Measurements from ENCODE around the gene ILKAP. TPM values are rescaled to one million over a fixed set of nuclear protein-coding genes. Genes with fewer than 3 reads are reported as not detected.
A peak's percentile ranks its signal among the peaks of the same experiment; 100 is the strongest.

Gene ILKAP
- polyA plus RNA-seq, 1 donor from 2014 or later: 78.5 TPM

- Histone ChIP-seq H3K27me3 (ENCODE audit: insufficient read depth, low read depth, low read length) (peaks cover 6% of the 10 kb centered on the region), H3F3A (ENCODE audit: insufficient read depth, low read length, poor library complexity, severe bottlenecking) (no peaks in the 10 kb centered on the region), H3K9me2 (ENCODE audit: insufficient read depth, low read length) (no peaks in the 10 kb centered on the region), H4K20me1 (ENCODE audit: insufficient read depth) (no peaks in the 10 kb centered on the region), H3K9ac (ENCODE audit: low read length) (peak overlapping the region; percentile 50), H3K36me3 (ENCODE audit: insufficient read depth, low read length) (no peaks in the 10 kb centered on the region), H3K4me2 (ENCODE audit: low read length) (no peak overlapping the region), H3K79me2 (replicated peaks; ENCODE audit: insufficient read depth, low read length) (no peaks in the 10 kb centered on the region), H3K9me3 (ENCODE audit: low read length) (no peaks in the 10 kb centered on the region), H3K27ac (ENCODE audit: low read length) (no peak overlapping the region), H3K4me3 (ENCODE audit: low read length) (peak overlapping the region; percentile 68), H2AFZ (ENCODE audit: low read depth, low read length) (peak overlapping the region; percentile 42)
- TF ChIP-seq EP300 (conservative IDR thresholded peaks at IDR 0.05; ENCODE audit: poor library complexity, severe bottlenecking) (no peak), RAD21 (conservative IDR thresholded peaks at IDR 0.05) (no peak), POLR2AphosphoS5 (IDR thresholded peaks at IDR 0.05) (no peak), REST (IDR thresholded peaks at IDR 0.05; ENCODE audit: borderline replicate concordance) (no peak), MXI1 (conservative IDR thresholded peaks at IDR 0.05; ENCODE audit: poor library complexity, severe bottlenecking) (peak; percentile 62), SMC3 (conservative IDR thresholded peaks at IDR 0.05; ENCODE audit: poor library complexity) (no peak)
- TF ChIP-seq, protein P1, sequence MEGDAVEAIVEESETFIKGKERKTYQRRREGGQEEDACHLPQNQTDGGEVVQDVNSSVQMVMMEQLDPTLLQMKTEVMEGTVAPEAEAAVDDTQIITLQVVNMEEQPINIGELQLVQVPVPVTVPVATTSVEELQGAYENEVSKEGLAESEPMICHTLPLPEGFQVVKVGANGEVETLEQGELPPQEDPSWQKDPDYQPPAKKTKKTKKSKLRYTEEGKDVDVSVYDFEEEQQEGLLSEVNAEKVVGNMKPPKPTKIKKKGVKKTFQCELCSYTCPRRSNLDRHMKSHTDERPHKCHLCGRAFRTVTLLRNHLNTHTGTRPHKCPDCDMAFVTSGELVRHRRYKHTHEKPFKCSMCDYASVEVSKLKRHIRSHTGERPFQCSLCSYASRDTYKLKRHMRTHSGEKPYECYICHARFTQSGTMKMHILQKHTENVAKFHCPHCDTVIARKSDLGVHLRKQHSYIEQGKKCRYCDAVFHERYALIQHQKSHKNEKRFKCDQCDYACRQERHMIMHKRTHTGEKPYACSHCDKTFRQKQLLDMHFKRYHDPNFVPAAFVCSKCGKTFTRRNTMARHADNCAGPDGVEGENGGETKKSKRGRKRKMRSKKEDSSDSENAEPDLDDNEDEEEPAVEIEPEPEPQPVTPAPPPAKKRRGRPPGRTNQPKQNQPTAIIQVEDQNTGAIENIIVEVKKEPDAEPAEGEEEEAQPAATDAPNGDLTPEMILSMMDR (IDR thresholded peaks at IDR 0.05; ENCODE audit: poor library complexity, severe bottlenecking): no peak
These were observed 27.8 kb upstream of the ILKAP start for GRCh38 chr2:238231251-238231793.

- Histone ChIP-seq H2AFZ (ENCODE audit: low read depth, low read length) (no peak overlapping the region), H3K27me3 (ENCODE audit: insufficient read depth, low read depth, low read length) (peaks cover 6% of the 10 kb centered on the region)
These were observed 27.2 kb upstream of the ILKAP start for GRCh38 chr2:238230699-238231098.

GRCh38 chr2:238228700-238229099 lies 25.2 kb upstream of the ILKAP start:
- H3K9me2 ChIP-seq (ENCODE audit: insufficient read depth, low read length): no peaks in the 10 kb centered on the region
- no peaks in the 10 kb centered on the region for H4K20me1 ChIP-seq (ENCODE audit: insufficient read depth)
- H2AFZ ChIP-seq (ENCODE audit: low read depth, low read length): no peak overlapping the region
- H3K9ac ChIP-seq (ENCODE audit: low read length): no peak overlapping the region
- no peaks in the 10 kb centered on the region for H3K36me3 ChIP-seq (ENCODE audit: insufficient read depth, low read length)
- H3K4me3 ChIP-seq (ENCODE audit: low read length): no peak overlapping the region
- H3K27ac ChIP-seq (ENCODE audit: low read length): no peak overlapping the region
- no peaks in the 10 kb centered on the region for H3F3A ChIP-seq (ENCODE audit: insufficient read depth, low read length, poor library complexity, severe bottlenecking)
- no peaks in the 10 kb centered on the region for H3K79me2 ChIP-seq (replicated peaks; ENCODE audit: insufficient read depth, low read length)
- no peak overlapping the region for H3K4me2 ChIP-seq (ENCODE audit: low read length)
- TF ChIP-seq POLR2AphosphoS5 (IDR thresholded peaks at IDR 0.05) (no peak), EP300 (conservative IDR thresholded peaks at IDR 0.05; ENCODE audit: poor library complexity, severe bottlenecking) (no peak), SMC3 (conservative IDR thresholded peaks at IDR 0.05; ENCODE audit: poor library complexity) (no peak), EZH2 (IDR thresholded peaks at IDR 0.05; ENCODE audit: borderline replicate concordance, insufficient read depth, low read length, poor library complexity, severe bottlenecking) (no peak), REST (IDR thresholded peaks at IDR 0.05; ENCODE audit: borderline replicate concordance) (no peak), TAF1 (IDR thresholded peaks at IDR 0.05; ENCODE audit: low read depth) (no peak), MXI1 (conservative IDR thresholded peaks at IDR 0.05; ENCODE audit: poor library complexity, severe bottlenecking) (no peak), RAD21 (conservative IDR thresholded peaks at IDR 0.05) (no peak)
- TF ChIP-seq, protein P1 (IDR thresholded peaks at IDR 0.05; ENCODE audit: poor library complexity, severe bottlenecking): no peak
- no peaks in the 10 kb centered on the region for H3K9me3 ChIP-seq (ENCODE audit: low read length)
- peaks cover 6% of the 10 kb centered on the region for H3K27me3 ChIP-seq (ENCODE audit: insufficient read depth, low read depth, low read length)

More at GRCh38 chr2:238230699-238231098, 27.2 kb upstream of the ILKAP start:
- Histone ChIP-seq H3K79me2 (replicated peaks; ENCODE audit: insufficient read depth, low read length) (no peaks in the 10 kb centered on the region), H3K27ac (ENCODE audit: low read length) (no peak overlapping the region), H3K9me3 (ENCODE audit: low read length) (no peaks in the 10 kb centered on the region), H3K4me2 (ENCODE audit: low read length) (no peak overlapping the region), H3F3A (ENCODE audit: insufficient read depth, low read length, poor library complexity, severe bottlenecking) (no peaks in the 10 kb centered on the region), H3K36me3 (ENCODE audit: insufficient read depth, low read length) (no peaks in the 10 kb centered on the region), H3K9ac (ENCODE audit: low read length) (no peak overlapping the region), H3K4me3 (ENCODE audit: low read length) (peak overlapping the region; percentile 68), H3K9me2 (ENCODE audit: insufficient read depth, low read length) (no peaks in the 10 kb centered on the region), H4K20me1 (ENCODE audit: insufficient read depth) (no peaks in the 10 kb centered on the region)
- no peak for TF ChIP-seq EZH2 (IDR thresholded peaks at IDR 0.05; ENCODE audit: borderline replicate concordance, insufficient read depth, low read length, poor library complexity, severe bottlenecking)
